CD4-positive, alpha-beta T cell treated with Interleukin-1 beta for 1 hour (primary cell): ENCODE results near the gene CEBPB.
"Not testable (repeated sequence)": the region's sequence is repeated elsewhere in the genome, so short reads cannot be mapped to it uniquely, and the experiment has no call there.

Experiments used
- DNase-seq, 2 donors: peaks; one replicate each; pipeline ENCODE4 v3.0.0-alpha.2; 2020 to 2022

The CEBPB gene

GRCh38 chr20:50193836-50194421 is 3.3 kb downstream of the CEBPB start:
- DNase-seq, result no peak

GRCh38 chr20:50194422-50194830 is 3.8 kb downstream of the CEBPB start:
- peak in 1 of 2 donors; percentile 14 for DNase-seq

GRCh38 chr20:50194831-50195523 is 4.3 kb downstream of the CEBPB start:
- no peak for DNase-seq

GRCh38 chr20:50195524-50196120 is 5.0 kb downstream of the CEBPB start:
- DNase-seq, result no peak

GRCh38 chr20:50196248-50196647 is 5.6 kb downstream of the CEBPB start:
- DNase-seq, result no peak

- no peak for DNase-seq
Observed at GRCh38 chr20:50196896-50197295, 6.3 kb downstream of the CEBPB start.

- DNase-seq, result no peak
Observed at GRCh38 chr20:50197463-50198179, 7.0 kb downstream of the CEBPB start.

- DNase-seq, result no peak
Observed at GRCh38 chr20:50198180-50198666, 7.6 kb downstream of the CEBPB start.

GRCh38 chr20:50198716-50199115 is 8.1 kb downstream of the CEBPB start:
- no peak for DNase-seq

- DNase-seq, result no peak
Observed at GRCh38 chr20:50199703-50200102, 9.1 kb downstream of the CEBPB start.

- no peak for DNase-seq
Observed at GRCh38 chr20:50200482-50201104, 10.0 kb downstream of the CEBPB start.

GRCh38 chr20:50201710-50202109 is 11.1 kb downstream of the CEBPB start:
- DNase-seq, result not testable (repeated sequence)

- no peak for DNase-seq
Observed at GRCh38 chr20:50202677-50203076, 12.0 kb downstream of the CEBPB start.

GRCh38 chr20:50203951-50204937 is 13.6 kb downstream of the CEBPB start:
- DNase-seq, result no peak

- no peak for DNase-seq
Observed at GRCh38 chr20:50207026-50207425, 16.4 kb downstream of the CEBPB start.

- no peak for DNase-seq
Observed at GRCh38 chr20:50208085-50208491, 17.5 kb downstream of the CEBPB start.

GRCh38 chr20:50208815-50209214 is 18.2 kb downstream of the CEBPB start:
- DNase-seq, result not testable (repeated sequence)

GRCh38 chr20:50210066-50210619 is 19.5 kb downstream of the CEBPB start:
- DNase-seq, result no peak

- no peak for DNase-seq
Observed at GRCh38 chr20:50211091-50211490, 20.5 kb downstream of the CEBPB start.

GRCh38 chr20:50213531-50214106 is 23.0 kb downstream of the CEBPB start:
- DNase-seq, result no peak
